Heart left ventricle (tissue), 16 donors: ENCODE measurements around the gene RNU2-1. TPM values are rescaled to one million over a fixed set of nuclear protein-coding genes. Genes with fewer than 3 reads are reported as not detected.
"Not testable (repeated sequence)": the region's sequence is repeated elsewhere in the genome, so short reads cannot be mapped to it uniquely, and the experiment has no call there.

Source experiments
- ATAC-seq, 4 donors: fragments of 200-7000 bp; cut with Tn5 transposase; one replicate each; pipeline ENCODE4 v1.9.1; 2020 to 2022; ENCODE audit warnings: moderate library complexity in 4 of 4, mild to moderate bottlenecking in 3 of 4, moderate number of reproducible peaks in 1 of 4
- DNase-seq, 5 donors: peaks; one replicate each; pipeline ENCODE4 v3.0.0-alpha.2; 2020
- H3K27ac ChIP-seq, 12 donors: fragments of 200-600 bp; sonication (generic) in 4 of 12; one replicate each; pipeline versions ENCODE4 v1.5.0 to v1.8.0; 2016 to 2022; ENCODE audit warnings: mild to moderate bottlenecking in 2 of 12
- H3K27me3 ChIP-seq, 9 donors: fragments of 200-600 bp; sonication (generic) in 2 of 9; one replicate each; pipeline versions ENCODE4 v1.5.1 to v1.8.0; 2016 to 2022; ENCODE audit warnings: mild to moderate bottlenecking in 3 of 9
- H3K36me3 ChIP-seq, 9 donors: fragments of 200-600 bp; sonication (generic) in 2 of 9; one replicate each; pipeline versions ENCODE4 v1.5.0 to v1.8.0; 2018 to 2022; ENCODE audit warnings: mild to moderate bottlenecking in 2 of 9
- H3K4me1 ChIP-seq, 12 donors: fragments of 200-600 bp; sonication (generic) in 4 of 12; one replicate each; pipeline versions ENCODE4 v1.5.0 to v1.8.0; 2016 to 2022; ENCODE audit warnings: mild to moderate bottlenecking in 3 of 12
- H3K4me3 ChIP-seq, 12 donors: fragments of 200-600 bp; sonication (generic) in 4 of 12; one replicate each; pipeline versions ENCODE4 v1.5.0 to v1.8.0; 2017 to 2022; ENCODE audit warnings: mild to moderate bottlenecking in 9 of 12, moderate library complexity in 4 of 12
- H3K9me3 ChIP-seq, 12 donors: fragments of 200-600 bp; sonication (generic) in 4 of 12; one replicate each; pipeline versions ENCODE4 v1.5.0 to v1.8.0; 2016 to 2022; ENCODE audit warnings: mild to moderate bottlenecking in 1 of 12
- POLR2A ChIP-seq, 2 donors: fragments of 450-650 bp; IDR thresholded peaks; one replicate each; pipeline ENCODE4 v1.6.1; 2017; ENCODE audit warnings: antibody characterized with exemption in 2 of 2, mild to moderate bottlenecking in 2 of 2, moderate library complexity in 2 of 2
- WGBS, 4 donors: extraction: QIAGEN DNeasy Blood & Tissue Kit in 2 of 4; methylation state at CpG; one replicate each; pipeline versions ENCODE4 v1.1.5 to v1.1.7; 2013 to 2018; 5-methylcytosine and 5-hydroxymethylcytosine counted together
- intact Hi-C, 10 donors: fragments of 100-400 bp; cut with DNase I; formaldehyde crosslinking; loops; one replicate each; pipeline versions ENCODE4 v1.11.1 to v1.14.2; 2022
- polyA plus RNA-seq, 2 donors: library from polyadenylated mRNA; stranded (reverse); fragments of 200-250 nt; gene quantifications; one replicate each; pipeline ENCODE4 v1.2.3, GENCODE V29; 2013
- total RNA-seq, 9 donors: library from RNA; depleted of rRNA in 2 of 9; stranded (reverse); fragments of >200 nt in 2 of 9; fragmentation: NEBNext Ultra II Directional in 3 of 9; extraction: Animal tissue kit (Norgen Biotek cat#: 25700) in 3 of 9; gene quantifications; one replicate each; pipeline versions ENCODE4 v1.1.0 to v1.2.4, GENCODE V29; 2016 to 2023
- TF ChIP-seq, protein P1 (sequence below), 12 donors: fragments of 200-600 bp; sonication (generic) in 4 of 12; IDR thresholded peaks; one replicate each; pipeline versions ENCODE4 v1.5.0 to v1.8.0; 2018 to 2022; ENCODE audit warnings: antibody characterized with exemption in 12 of 12, mild to moderate bottlenecking in 5 of 12
- donor health status: ischemic (EF 13 %, LVEDD 7.1; RV severe dilation, severe dysfunction).
- donor health status: healthy with polysubstance abuse.
- donor health status: DM: no; HTN: yes; CAD: no.
- donor health status: DM: no; HTN: no; CAD: no.
- donor health status: ischemic (EF 25% LVEDD 6.9; RV normal size, moderate dysfunction).
- donor health status: ischemic (EF 25% LVEDD 5.7; RV mildly dilated, moderate dysfunction).
- donor health status: healthy.
- donor health status: DM: yes; HTN: yes; CAD: no.
- donor health status: ischemic (EF 35%, LVEDD 5.7; RV mildly dilated, moderate dysfunction).
- donor health status: nonischemic (EF 11% LVEDD 7.7; RV severe dilation, severe dysfunction).
- donor health status: DM: yes; HTN: yes; CAD: no.
- donor health status: PGD.
- donor health status: ischemic (EF 29% LVEDD 5.4; RV normal size, mild dysfunction).
- donor health status: nonischemic (EF 23%, LVEDD 6.1; RV moderate dilation, normal function).

RNU2-1 gene
- total and polyA plus RNA-seq, 11 donors = 404 to 5,003 (median 3,408) TPM; not detected in 4

DNA sequence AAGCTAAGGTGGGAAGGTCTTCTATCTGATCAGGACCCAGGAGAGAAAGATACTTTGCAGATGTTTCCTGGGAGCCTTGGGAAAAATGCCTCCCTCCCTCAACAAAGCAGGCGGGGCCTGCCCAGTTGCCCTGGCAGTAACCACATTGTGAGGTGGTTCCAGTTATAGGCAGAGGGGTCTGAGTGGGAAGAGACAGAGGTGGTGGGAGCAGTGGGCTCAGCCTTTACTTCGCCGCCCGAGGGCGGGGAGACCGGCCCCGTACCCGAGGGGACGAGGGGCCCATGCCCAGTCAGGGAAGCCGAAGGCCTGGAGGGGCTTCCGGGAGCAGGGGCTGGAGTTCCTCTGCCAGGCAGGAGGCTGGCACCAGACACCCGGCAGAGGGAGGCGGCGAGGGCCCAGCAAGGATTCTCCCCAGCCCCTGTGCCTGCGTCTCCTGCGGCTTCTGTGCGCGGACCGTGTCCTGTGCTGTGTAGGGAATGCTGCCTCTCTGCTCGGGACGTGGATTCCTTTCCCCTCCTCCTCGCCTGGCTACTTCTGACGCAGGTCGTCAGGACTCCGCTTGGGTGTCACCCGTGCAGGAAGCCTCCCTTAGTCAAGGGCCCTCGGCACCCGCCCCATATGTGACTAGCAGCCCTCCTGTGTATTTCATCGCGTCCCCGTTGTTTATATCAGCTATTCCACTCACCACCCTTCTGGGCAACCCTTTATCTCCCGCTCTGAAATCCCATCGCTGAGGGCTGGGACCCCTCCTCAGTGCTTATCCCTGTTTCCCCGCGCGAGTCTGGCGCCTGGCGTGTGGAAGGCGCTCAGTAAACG is 2.4 kb downstream of the RNU2-1 start:
- intact Hi-C loops = not testable (repeated sequence)

DNA sequence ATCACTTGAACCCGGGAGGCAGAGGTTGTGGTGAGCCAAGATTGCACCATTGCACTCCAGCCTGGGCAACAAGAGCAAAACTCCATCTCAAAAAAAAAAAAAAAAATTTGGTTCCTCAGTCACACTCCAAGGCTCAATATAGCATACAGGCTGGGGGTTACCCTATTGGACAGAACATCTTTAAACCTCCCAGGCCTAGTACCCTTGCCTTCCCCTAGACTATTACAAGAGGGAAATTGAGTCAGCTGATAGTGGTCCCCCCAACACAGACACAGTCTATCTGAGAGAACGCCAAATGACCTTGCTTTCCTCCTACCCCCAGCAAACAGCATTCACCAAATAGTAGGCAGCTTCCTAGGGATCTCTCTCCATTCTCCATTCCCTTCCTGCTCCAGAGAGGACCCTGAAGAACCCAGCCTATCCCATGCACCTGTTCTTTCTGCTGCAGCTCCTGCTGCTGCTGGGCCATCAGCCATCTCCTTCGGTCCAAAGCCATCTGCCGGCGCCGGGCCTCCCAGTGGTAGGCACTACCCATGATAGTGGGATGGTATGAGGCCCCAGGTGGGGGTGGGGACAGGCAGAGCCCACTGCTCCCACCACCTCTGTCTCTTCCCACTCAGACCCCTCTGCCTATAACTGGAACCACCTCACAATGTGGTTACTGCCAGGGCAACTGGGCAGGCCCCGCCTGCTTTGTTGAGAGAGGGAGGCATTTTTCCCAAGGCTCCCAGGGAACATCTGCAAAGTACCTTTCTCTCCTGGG is 5.6 kb downstream of the RNU2-1 start, which contains the start of gene CCDC200:
TSS of gene CCDC200 (minus strand) at position 604 of the 763 bp plus-strand sequence. CDS start at position 535, 69 bp downstream.
- H3K36me3 ChIP-seq = peaks cover 0 to 37% (median 7%) of the 10 kb centered on the region in 9 donors
- WGBS, 4 donors = no CpG with 5 or more reads among the region's 7 CpGs
- peak in 1 of 4 donors; percentile 42 for ATAC-seq
- H3K4me1 ChIP-seq, H3K4me3 ChIP-seq, DNase-seq, H3K27ac ChIP-seq, H3K9me3 ChIP-seq, H3K27me3 ChIP-seq: not testable (repeated sequence)
- intact Hi-C loops = loop anchor here in 1 of 10 donors (10.0 kb wide), 1 partner anchor 97 kb away; no protein-coding TSS in a partner anchor

More for the DNA sequence above, 2.4 kb downstream of the RNU2-1 start:
- not testable (repeated sequence) for DNase-seq, H3K27me3 ChIP-seq, H3K4me1 ChIP-seq, H3K9me3 ChIP-seq, H3K36me3 ChIP-seq
- peak in 3 of 4 donors; percentile 38 to 55 (median 47) for ATAC-seq
- Histone ChIP-seq H3K4me3 (peak overlapping the region in 5 of 12 donors; percentile 0 to 38 (median 24)), H3K27ac (peak overlapping the region in 4 of 12 donors; percentile 8 to 68 (median 38))
- WGBS, 4 donors = 60 to 82% (median 74%) methylated on average over 18 to 26 of the region's 40 CpGs

DNA sequence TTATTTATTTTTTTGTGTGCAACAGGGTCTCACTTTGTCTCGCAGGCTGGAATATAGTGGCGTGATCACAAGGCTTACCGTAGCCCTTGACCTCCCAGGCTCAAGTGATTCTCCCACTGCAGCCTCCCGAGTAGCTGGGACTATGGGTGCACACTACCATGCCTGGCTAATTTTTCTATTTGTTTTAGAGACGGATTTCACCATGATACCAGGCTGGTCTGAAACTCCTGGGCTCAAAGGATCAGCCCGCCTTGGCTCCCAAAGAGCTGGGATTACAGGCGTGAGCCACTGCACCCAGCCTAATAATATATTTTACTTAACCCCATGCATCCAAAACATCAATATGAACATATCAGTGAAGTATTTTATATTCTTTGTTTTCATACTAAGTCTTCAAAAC is 7.4 kb downstream of the RNU2-1 start:
- TF ChIP-seq POLR2A (IDR thresholded peaks at IDR 0.05) = no peak
- TF ChIP-seq, protein P1, sequence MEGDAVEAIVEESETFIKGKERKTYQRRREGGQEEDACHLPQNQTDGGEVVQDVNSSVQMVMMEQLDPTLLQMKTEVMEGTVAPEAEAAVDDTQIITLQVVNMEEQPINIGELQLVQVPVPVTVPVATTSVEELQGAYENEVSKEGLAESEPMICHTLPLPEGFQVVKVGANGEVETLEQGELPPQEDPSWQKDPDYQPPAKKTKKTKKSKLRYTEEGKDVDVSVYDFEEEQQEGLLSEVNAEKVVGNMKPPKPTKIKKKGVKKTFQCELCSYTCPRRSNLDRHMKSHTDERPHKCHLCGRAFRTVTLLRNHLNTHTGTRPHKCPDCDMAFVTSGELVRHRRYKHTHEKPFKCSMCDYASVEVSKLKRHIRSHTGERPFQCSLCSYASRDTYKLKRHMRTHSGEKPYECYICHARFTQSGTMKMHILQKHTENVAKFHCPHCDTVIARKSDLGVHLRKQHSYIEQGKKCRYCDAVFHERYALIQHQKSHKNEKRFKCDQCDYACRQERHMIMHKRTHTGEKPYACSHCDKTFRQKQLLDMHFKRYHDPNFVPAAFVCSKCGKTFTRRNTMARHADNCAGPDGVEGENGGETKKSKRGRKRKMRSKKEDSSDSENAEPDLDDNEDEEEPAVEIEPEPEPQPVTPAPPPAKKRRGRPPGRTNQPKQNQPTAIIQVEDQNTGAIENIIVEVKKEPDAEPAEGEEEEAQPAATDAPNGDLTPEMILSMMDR (IDR thresholded peaks at IDR 0.05) = no peak
- Histone ChIP-seq H3K27me3 (no peaks in the 10 kb centered on the region), H3K27ac (no peak overlapping the region), H3K4me1 (no peaks in the 10 kb centered on the region), H3K36me3 (peaks cover 0 to 42% (median 7%) of the 10 kb centered on the region in 9 donors), H3K4me3 (no peak overlapping the region), H3K9me3 (no peaks in the 10 kb centered on the region)
- DNase-seq (peak in 1 of 5 donors; percentile 4), ATAC-seq (no peak)
- intact Hi-C loops = loop anchor here in 1 of 10 donors (10.0 kb wide), 1 partner anchor 98 kb away; no protein-coding TSS in a partner anchor
- WGBS, 4 donors = 93 to 98% (median 96%) methylated on average over 7 of the region's 7 CpGs

DNA sequence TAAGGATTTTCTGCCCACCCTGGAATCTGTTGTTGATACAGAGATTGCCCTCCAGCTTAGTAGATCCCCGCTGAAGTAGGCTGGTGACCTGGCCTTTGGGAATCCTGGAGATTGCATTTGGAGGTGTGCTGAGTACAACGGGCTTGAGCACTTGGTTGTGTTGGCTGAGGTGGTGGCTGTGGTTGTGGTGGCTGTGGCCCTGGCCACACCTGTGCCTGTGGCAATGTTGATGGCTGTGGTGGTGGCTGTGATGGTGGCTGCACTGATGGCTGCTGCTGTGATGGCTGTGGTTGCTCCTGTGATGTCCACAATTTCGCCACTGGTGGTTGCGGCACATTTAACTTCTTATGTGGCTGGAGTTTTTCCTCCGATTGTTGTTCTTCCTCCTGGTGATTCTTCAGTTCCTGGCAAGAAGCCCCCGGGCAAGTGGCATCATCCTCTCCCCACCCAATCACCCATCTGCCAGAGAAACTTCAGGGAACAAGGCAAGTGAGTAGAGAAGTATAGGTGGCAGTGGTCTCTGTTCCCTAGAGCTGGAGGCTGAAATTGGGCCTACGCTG is 9.6 kb downstream of the RNU2-1 start:
- Histone ChIP-seq H3K4me3 (no peak overlapping the region), H3K4me1 (no peaks in the 10 kb centered on the region), H3K36me3 (peaks cover 0 to 52% (median 7%) of the 10 kb centered on the region in 9 donors), H3K27me3 (no peaks in the 10 kb centered on the region), H3K9me3 (no peaks in the 10 kb centered on the region), H3K27ac (no peak overlapping the region)
- intact Hi-C loops = loop anchor here in 1 of 10 donors (10.0 kb wide), 1 partner anchor 101 kb away; no protein-coding TSS in a partner anchor
- no peak for TF ChIP-seq POLR2A (IDR thresholded peaks at IDR 0.05)
- TF ChIP-seq, protein P1 (IDR thresholded peaks at IDR 0.05) = no peak
- ATAC-seq (no peak), DNase-seq (peak in 1 of 5 donors; percentile 8)
- 93 to 96% (median 94%) methylated on average over 5 to 7 of the region's 7 CpGs for WGBS, 4 donors
